Measurements from ENCODE around the gene SLC22A23.
A peak's percentile ranks its signal among the peaks of the same experiment; 100 is the strongest.

The SLC22A23 gene

DNA sequence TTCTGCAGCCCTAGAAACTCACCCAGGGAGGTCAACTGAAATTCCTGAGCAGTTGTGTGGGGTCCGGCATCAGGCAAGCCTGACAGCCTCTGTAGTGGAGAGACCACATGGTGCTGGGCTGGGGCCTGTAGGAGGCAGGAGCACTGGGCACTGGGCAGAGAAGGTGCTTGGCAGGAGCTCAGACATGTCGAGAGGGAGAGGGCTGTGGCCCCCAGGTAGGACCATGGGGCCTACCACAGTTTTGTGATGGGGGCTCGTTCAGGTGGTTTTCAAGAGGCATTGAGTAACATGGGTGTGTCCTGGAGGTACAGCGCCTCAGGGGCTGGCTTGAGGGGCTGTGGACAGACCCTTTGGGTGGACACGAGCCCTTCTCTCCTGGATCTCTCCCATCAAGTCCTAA lies 15.9 kb downstream of the SLC22A23 start:
- no peak overlapping the region for H2BK120ac ChIP-seq (ENCODE audit: low read depth, low read length)
- no peaks in the 10 kb centered on the region for H3K36me3 ChIP-seq (ENCODE audit: control insufficient read depth, insufficient read depth, low read length)
- no peak overlapping the region for H4K5ac ChIP-seq (ENCODE audit: low read length)
- H3K4ac ChIP-seq (ENCODE audit: low read depth, low read length) = no peak overlapping the region
- no peaks in the 10 kb centered on the region for H3K27me3 ChIP-seq (ENCODE audit: insufficient read depth, low read length, poor library complexity)
- no peaks in the 10 kb centered on the region for H3K4me1 ChIP-seq (ENCODE audit: control insufficient read depth, low read depth, low read length)
- peaks cover 1% of the 10 kb centered on the region for H3K79me1 ChIP-seq (ENCODE audit: low read length)
- H3K4me3 ChIP-seq (ENCODE audit: low read length) = no peak overlapping the region
- no peak overlapping the region for H4K8ac ChIP-seq (ENCODE audit: low read depth, low read length)
- no peak overlapping the region for H2AK5ac ChIP-seq (ENCODE audit: low read length)
- H3K79me2 ChIP-seq (ENCODE audit: control insufficient read depth, insufficient read depth, low read length) = peaks cover 5% of the 10 kb centered on the region
- WGBS (ENCODE audit: extremely low coverage, insufficient coverage, low lambda C conversion rate) = no CpG with 5 or more reads among the region's 5 CpGs
- no peak overlapping the region for H3K4me2 ChIP-seq (ENCODE audit: low read length)
- no peak overlapping the region for H2BK5ac ChIP-seq (ENCODE audit: low read length)
- H3K56ac ChIP-seq (ENCODE audit: low read length) = no peak overlapping the region
- H3K27ac ChIP-seq (ENCODE audit: low read depth, low read length) = no peak overlapping the region
- H3K9ac ChIP-seq (ENCODE audit: low read length) = no peak overlapping the region
- H3K23ac ChIP-seq (ENCODE audit: low read length) = no peak overlapping the region
- H2BK15ac ChIP-seq (replicated peaks; ENCODE audit: low read depth) = no peak overlapping the region
- no peak for DNase-seq
- H3K18ac ChIP-seq (ENCODE audit: low read length) = no peak overlapping the region

DNA sequence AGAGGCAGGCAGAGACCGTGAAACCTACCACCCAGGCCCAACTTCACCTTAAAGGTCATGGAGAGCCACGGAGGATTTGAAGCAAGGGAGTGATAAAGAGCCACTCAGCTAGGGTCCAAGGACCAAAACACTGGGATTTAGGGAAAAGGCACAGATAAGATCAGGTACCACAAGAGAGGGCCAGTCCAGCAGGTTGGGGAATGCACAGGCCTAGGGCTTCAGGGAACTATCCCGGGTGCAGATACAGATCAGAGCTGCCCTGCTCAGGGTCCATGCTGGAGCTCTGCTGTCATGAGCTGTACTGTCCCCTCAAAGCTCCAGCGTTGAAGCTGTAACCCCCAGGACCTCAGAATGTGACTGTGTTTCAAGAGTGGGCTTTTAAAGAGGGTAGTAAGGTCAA lies 16.9 kb downstream of the SLC22A23 start:
- H3K79me2 ChIP-seq (ENCODE audit: control insufficient read depth, insufficient read depth, low read length) = peaks cover 5% of the 10 kb centered on the region
- H3K27me3 ChIP-seq (ENCODE audit: insufficient read depth, low read length, poor library complexity) = no peaks in the 10 kb centered on the region
- H2AK5ac ChIP-seq (ENCODE audit: low read length) = no peak overlapping the region
- H3K4me3 ChIP-seq (ENCODE audit: low read length) = no peak overlapping the region
- H3K79me1 ChIP-seq (ENCODE audit: low read length) = peaks cover 1% of the 10 kb centered on the region
- H3K27ac ChIP-seq (ENCODE audit: low read depth, low read length) = no peak overlapping the region
- no peak overlapping the region for H2BK120ac ChIP-seq (ENCODE audit: low read depth, low read length)
- no peak overlapping the region for H4K5ac ChIP-seq (ENCODE audit: low read length)
- no peak overlapping the region for H2BK15ac ChIP-seq (replicated peaks; ENCODE audit: low read depth)
- H3K18ac ChIP-seq (ENCODE audit: low read length) = no peak overlapping the region
- no peak overlapping the region for H3K4ac ChIP-seq (ENCODE audit: low read depth, low read length)
- no peaks in the 10 kb centered on the region for H3K36me3 ChIP-seq (ENCODE audit: control insufficient read depth, insufficient read depth, low read length)
- no peaks in the 10 kb centered on the region for H3K4me1 ChIP-seq (ENCODE audit: control insufficient read depth, low read depth, low read length)
- no peak overlapping the region for H4K8ac ChIP-seq (ENCODE audit: low read depth, low read length)
- H3K56ac ChIP-seq (ENCODE audit: low read length) = no peak overlapping the region
- no CpG with 5 or more reads among the region's 4 CpGs for WGBS (ENCODE audit: extremely low coverage, insufficient coverage, low lambda C conversion rate)
- no peak overlapping the region for H2BK5ac ChIP-seq (ENCODE audit: low read length)
- H3K9ac ChIP-seq (ENCODE audit: low read length) = no peak overlapping the region
- H3K4me2 ChIP-seq (ENCODE audit: low read length) = no peak overlapping the region
- DNase-seq = no peak
- H3K23ac ChIP-seq (ENCODE audit: low read length) = peak overlapping the region; percentile 48

DNA sequence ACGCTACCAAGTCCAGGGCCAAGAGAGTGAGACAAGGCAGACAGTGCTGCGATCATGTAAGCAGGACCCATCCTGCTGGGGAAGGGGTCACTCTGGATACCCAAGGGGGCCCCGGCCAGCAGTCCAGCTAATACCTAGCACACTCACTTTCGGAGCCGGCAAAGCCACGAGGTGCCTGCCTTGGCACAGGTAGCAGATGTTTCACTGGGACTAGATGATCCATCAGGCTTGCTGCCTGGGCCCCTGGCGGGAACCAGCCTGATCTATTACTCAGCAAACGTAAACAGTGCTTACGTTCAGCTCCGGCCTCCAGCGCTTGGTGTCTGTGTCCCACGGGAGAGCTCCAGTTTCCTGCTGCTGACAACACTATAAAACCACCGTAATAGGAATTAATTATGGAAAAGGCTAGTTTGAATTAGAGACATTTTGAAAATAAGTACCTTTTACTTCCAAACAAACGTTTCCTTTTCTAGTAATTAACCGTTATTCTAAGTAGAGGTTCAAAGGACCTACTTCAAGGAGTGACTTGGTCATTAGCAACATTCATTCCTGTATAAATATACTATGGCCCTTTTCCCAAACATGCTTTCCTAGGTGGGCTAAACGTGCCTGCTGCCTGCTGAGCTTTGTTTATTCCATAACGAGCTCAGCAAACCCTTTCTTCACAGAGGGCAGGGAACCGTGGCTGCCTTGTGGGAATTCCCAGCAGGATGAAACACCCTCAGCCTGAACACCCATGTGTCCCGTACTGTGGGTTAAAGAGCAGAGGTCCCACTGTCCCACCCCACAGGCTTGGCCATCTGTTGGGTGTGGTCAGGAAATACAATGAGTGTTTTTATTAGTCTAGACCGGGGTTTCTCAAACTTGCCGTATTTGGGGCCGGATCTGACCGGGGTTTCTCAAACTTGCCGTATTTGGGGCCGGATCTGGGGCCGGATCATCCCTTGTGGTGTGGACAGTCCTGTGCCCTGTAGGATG lies 18.4 kb downstream of the SLC22A23 start:
- Histone ChIP-seq H3K9ac (ENCODE audit: low read length) (no peak overlapping the region), H3K56ac (ENCODE audit: low read length) (no peak overlapping the region), H3K4me3 (ENCODE audit: low read length) (no peak overlapping the region), H3K18ac (ENCODE audit: low read length) (no peak overlapping the region), H3K36me3 (ENCODE audit: control insufficient read depth, insufficient read depth, low read length) (no peaks in the 10 kb centered on the region), H2AK5ac (ENCODE audit: low read length) (no peak overlapping the region), H3K79me2 (ENCODE audit: control insufficient read depth, insufficient read depth, low read length) (peaks cover 5% of the 10 kb centered on the region), H4K8ac (ENCODE audit: low read depth, low read length) (no peak overlapping the region), H3K27ac (ENCODE audit: low read depth, low read length) (no peak overlapping the region), H3K23ac (ENCODE audit: low read length) (no peak overlapping the region), H3K79me1 (ENCODE audit: low read length) (peaks cover 1% of the 10 kb centered on the region), H2BK5ac (ENCODE audit: low read length) (no peak overlapping the region), H3K4me2 (ENCODE audit: low read length) (no peak overlapping the region), H3K4ac (ENCODE audit: low read depth, low read length) (no peak overlapping the region), H3K27me3 (ENCODE audit: insufficient read depth, low read length, poor library complexity) (no peaks in the 10 kb centered on the region), H2BK120ac (ENCODE audit: low read depth, low read length) (no peak overlapping the region), H3K4me1 (ENCODE audit: control insufficient read depth, low read depth, low read length) (no peaks in the 10 kb centered on the region), H2BK15ac (replicated peaks; ENCODE audit: low read depth) (no peak overlapping the region), H4K5ac (ENCODE audit: low read length) (no peak overlapping the region)
- WGBS (ENCODE audit: extremely low coverage, insufficient coverage, low lambda C conversion rate) = no CpG with 5 or more reads among the region's 26 CpGs
- no peak for DNase-seq

DNA sequence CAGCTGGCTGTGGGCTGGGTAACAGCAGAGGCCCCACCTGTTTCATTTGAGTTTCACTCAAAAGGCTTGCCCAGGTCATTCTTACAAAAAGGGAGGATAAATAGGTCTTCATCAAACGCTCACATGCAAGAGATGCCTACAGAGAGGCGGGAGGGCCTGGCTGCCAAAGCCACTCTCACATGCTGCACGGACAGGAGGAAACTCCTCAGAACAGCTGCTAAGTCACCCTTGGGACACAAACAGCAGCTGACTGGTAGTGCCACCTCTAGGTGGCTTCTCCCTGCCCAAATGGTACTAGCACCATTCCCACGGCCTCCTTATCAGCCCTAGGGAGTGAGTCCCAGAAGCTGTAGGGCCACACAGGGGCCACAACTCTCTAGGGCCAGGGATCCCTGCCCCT lies 23.8 kb downstream of the SLC22A23 start:
- Histone ChIP-seq H2BK15ac (replicated peaks; ENCODE audit: low read depth) (no peak overlapping the region), H3K4ac (ENCODE audit: low read depth, low read length) (no peak overlapping the region), H2BK5ac (ENCODE audit: low read length) (no peak overlapping the region), H3K9ac (ENCODE audit: low read length) (no peak overlapping the region), H3K4me1 (ENCODE audit: control insufficient read depth, low read depth, low read length) (no peaks in the 10 kb centered on the region), H3K23ac (ENCODE audit: low read length) (no peak overlapping the region), H3K27ac (ENCODE audit: low read depth, low read length) (no peak overlapping the region), H3K79me1 (ENCODE audit: low read length) (no peaks in the 10 kb centered on the region), H3K36me3 (ENCODE audit: control insufficient read depth, insufficient read depth, low read length) (no peaks in the 10 kb centered on the region), H2BK120ac (ENCODE audit: low read depth, low read length) (no peak overlapping the region), H3K79me2 (ENCODE audit: control insufficient read depth, insufficient read depth, low read length) (no peaks in the 10 kb centered on the region), H3K27me3 (ENCODE audit: insufficient read depth, low read length, poor library complexity) (no peaks in the 10 kb centered on the region), H4K8ac (ENCODE audit: low read depth, low read length) (no peak overlapping the region), H2AK5ac (ENCODE audit: low read length) (no peak overlapping the region), H3K4me3 (ENCODE audit: low read length) (no peak overlapping the region), H3K4me2 (ENCODE audit: low read length) (no peak overlapping the region), H3K56ac (ENCODE audit: low read length) (no peak overlapping the region), H4K5ac (ENCODE audit: low read length) (no peak overlapping the region), H3K18ac (ENCODE audit: low read length) (no peak overlapping the region)
- WGBS (ENCODE audit: extremely low coverage, insufficient coverage, low lambda C conversion rate) = no CpG with 5 or more reads among the region's 4 CpGs
- no peak for DNase-seq

DNA sequence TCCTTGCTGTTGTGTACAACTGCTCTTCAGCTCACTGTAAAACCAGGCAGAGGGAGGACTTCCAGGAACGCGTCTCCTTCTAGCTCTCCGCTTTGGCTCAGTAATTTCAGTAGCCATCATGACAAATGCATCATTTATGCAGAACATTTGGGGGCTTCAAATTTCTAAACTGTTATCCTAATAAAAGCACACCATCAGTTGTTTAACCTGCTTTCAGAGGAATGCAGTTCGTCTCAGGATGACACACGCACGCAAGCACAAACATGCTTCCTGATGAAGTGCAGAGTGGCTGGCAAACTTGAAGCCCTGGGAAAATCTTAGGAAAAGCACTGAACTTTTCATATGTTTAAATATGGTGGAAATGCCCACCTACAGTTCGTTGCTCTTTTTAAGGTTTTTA lies 24.4 kb downstream of the SLC22A23 start:
- WGBS (ENCODE audit: extremely low coverage, insufficient coverage, low lambda C conversion rate) = no CpG with 5 or more reads among the region's 7 CpGs
- H3K4me3 ChIP-seq (ENCODE audit: low read length) = no peak overlapping the region
- H3K23ac ChIP-seq (ENCODE audit: low read length) = no peak overlapping the region

More for the DNA sequence above, 24.4 kb downstream of the SLC22A23 start:
- Histone ChIP-seq H3K56ac (ENCODE audit: low read length) (no peak overlapping the region), H3K18ac (ENCODE audit: low read length) (no peak overlapping the region), H2BK15ac (replicated peaks; ENCODE audit: low read depth) (no peak overlapping the region), H4K8ac (ENCODE audit: low read depth, low read length) (no peak overlapping the region), H2BK5ac (ENCODE audit: low read length) (no peak overlapping the region), H2BK120ac (ENCODE audit: low read depth, low read length) (no peak overlapping the region), H2AK5ac (ENCODE audit: low read length) (no peak overlapping the region), H3K36me3 (ENCODE audit: control insufficient read depth, insufficient read depth, low read length) (no peaks in the 10 kb centered on the region), H3K4me2 (ENCODE audit: low read length) (no peak overlapping the region), H3K79me2 (ENCODE audit: control insufficient read depth, insufficient read depth, low read length) (no peaks in the 10 kb centered on the region), H3K9ac (ENCODE audit: low read length) (no peak overlapping the region), H4K5ac (ENCODE audit: low read length) (no peak overlapping the region), H3K4me1 (ENCODE audit: control insufficient read depth, low read depth, low read length) (no peaks in the 10 kb centered on the region), H3K79me1 (ENCODE audit: low read length) (no peaks in the 10 kb centered on the region), H3K27ac (ENCODE audit: low read depth, low read length) (no peak overlapping the region), H3K27me3 (ENCODE audit: insufficient read depth, low read length, poor library complexity) (no peaks in the 10 kb centered on the region), H3K4ac (ENCODE audit: low read depth, low read length) (no peak overlapping the region)
- no peak for DNase-seq
